Amniotic stem cell (primary cell): ENCODE data around the gene FANCI.

Source experiments
- DNase-seq: peaks from one replicate; lab custom pipeline; 2025; lab: John Stamatoyannopoulos, UW

Gene FANCI

DNA sequence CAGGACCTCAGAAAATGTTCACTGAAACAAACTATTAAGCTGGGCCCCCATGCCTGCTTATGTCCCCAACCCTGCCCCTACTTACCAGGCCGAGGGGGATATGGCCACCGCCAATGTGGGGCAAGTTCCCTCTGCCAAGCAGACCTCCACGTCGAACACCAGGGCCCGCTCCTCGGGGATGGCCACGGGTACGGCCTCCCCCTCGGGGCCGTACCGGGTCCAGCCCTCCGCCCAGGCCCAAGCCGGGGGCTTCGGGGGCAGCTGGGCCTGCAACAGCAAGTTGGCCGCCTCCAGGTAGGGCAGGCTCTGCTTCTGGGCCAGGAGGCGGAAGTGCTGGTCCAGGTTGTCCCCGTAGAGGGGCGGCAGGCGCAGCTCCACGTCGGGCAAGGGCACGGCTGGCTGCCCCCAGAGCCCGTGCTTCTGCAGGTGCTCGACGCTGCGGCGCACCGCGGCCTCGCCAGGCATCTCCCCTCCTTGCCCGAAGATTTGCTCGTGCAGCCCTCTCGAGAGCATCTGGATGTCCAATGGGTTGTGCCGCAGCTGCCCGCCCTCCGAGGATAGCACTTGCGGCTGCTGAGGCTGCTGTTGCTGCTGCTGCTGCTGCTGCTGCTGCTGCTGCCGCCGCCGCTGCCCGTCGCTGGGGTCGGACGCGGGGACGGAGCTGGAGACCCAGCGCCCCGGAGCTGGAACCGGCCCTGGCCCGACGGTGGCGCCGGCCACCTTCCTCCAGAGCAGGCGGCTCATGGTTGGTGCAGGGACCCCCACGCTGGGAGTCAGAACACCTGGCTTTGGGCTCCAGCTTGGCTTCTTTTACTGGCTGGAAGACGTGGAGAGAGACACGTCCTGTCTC lies 89.5 kb downstream of the FANCI start:
- no peak for DNase-seq

DNA sequence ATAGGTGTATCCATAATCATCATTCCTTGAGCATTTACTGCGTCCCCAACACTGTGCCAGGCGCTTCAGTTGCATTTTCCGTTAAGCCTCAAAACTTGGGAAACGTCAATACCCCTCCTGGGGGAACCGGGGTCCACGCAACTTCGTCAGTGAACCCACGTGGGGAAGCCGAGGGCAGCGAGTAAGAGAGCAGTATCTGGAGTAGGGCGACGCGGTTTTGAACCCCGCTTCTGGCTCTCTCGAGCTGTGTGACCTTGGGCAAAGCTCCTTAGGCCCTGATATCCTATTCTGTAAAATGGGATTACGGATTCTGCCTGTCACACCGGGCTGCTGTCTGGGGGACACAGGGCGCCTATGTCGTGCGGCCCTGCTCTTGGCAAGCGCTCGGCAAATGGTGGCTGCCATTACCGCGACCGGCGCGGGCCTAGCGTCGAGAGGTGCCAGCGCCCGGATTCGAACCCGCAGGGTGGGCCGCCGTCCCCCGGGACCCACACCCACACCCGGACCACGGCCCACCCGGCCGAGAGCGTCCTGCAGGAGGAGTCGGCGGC lies 90.3 kb downstream of the FANCI start:
- no peak for DNase-seq

GRCh38 chr15:89334510-89335297 lies 90.9 kb downstream of the FANCI start, which contains the start of gene POLG:
Gene POLG, minus strand, starts transcription at chr15:89334824. Its CDS starts 1,070 bp downstream, at chr15:89333754.
- DNase-seq = peak; percentile 99

GRCh38 chr15:89335298-89336041 lies 91.7 kb downstream of the FANCI start:
- DNase-seq = no peak

GRCh38 chr15:89338036-89338435 lies 94.3 kb downstream of the FANCI start:
- no peak for DNase-seq

DNA sequence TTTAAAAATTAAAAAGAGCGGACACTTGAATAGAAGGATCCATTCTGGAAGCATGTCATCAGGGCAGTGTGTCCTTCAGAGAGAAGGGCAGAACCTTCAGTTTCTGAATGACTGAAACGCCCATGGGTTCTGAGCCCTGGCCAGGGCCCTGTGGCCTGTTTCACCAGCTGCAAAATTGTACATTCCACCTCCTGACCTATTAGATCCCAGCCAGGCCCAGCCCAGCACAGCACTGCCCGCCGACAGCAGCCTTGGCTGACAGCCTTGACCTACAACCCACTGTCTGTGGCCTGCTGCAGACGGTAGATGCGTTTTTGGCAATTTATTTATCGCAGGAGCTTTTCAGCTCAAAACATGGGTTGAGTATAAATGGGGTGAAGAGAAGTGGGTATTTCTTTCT lies 96.8 kb downstream of the FANCI start:
- no peak for DNase-seq

DNA sequence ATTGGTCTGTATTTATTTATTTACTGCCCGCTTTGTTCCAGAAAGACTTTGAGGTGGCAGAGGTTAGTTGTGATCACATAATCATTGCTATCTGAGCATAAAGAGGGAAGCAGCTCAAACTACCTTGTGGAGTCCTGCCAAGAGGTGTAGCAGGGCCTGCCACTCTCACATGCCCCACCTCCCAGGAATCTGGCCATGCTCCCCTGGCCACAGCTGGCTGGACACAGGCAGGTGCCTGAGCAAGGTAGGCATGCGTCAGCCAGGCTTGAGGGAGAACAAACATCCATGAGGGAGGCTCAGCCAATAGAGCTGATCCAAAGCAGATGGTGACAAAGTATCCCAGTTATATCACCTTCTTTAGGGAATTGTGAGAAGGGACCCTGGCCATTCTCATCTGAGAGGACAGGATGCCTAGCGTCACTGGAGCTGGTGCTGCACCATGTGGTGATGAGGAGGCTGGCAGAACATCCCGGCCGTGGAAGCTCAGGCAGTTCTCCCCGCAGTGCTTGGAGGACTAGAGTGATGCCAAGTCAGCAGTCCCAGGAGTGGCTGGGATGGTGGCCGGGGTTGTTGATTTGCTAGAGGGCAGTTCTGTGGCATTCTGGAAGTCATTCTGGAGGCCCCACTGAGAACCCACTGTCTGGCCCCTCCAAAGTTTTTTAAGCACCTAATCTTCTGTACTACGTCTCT lies 97.7 kb downstream of the FANCI start:
- DNase-seq = no peak

DNA sequence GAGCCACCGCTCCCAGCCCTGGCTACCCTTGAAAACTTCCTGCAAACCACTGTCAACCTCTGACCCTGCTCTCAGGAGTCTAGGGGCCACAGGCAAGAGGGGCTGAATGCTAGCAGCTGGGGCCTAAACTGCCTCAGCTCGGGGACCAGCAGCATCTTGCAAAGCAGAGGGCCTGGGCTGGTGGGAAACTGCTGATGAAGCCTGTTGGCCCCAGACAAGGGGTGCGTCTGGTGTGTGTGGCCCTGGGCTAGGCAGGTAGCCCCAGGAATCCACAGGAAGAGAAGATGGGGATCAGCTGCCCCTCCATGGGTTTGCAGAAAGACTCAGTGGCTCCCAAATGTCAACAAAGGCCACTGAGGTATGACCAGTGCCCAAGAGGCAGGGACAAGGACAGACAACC lies 99.1 kb downstream of the FANCI start:
- DNase-seq = no peak

GRCh38 chr15:89345248-89345647 lies 101.5 kb downstream of the FANCI start:
- DNase-seq = no peak

- no peak for DNase-seq
Observed at GRCh38 chr15:89346516-89347231, 102.9 kb downstream of the FANCI start.

- no peak for DNase-seq
Observed at GRCh38 chr15:89349206-89349558, 105.4 kb downstream of the FANCI start.

GRCh38 chr15:89352476-89352875 lies 108.7 kb downstream of the FANCI start:
- no peak for DNase-seq

GRCh38 chr15:89353991-89354390 lies 110.2 kb downstream of the FANCI start:
- DNase-seq = no peak

GRCh38 chr15:89356634-89357298 lies 113.0 kb downstream of the FANCI start:
- no peak for DNase-seq

GRCh38 chr15:89358435-89358754 lies 114.6 kb downstream of the FANCI start:
- DNase-seq = no peak

GRCh38 chr15:89358755-89359439 lies 115.1 kb downstream of the FANCI start:
- peak; percentile 11 for DNase-seq

GRCh38 chr15:89359471-89360293 lies 115.9 kb downstream of the FANCI start:
- DNase-seq = no peak

- DNase-seq = no peak
Observed at GRCh38 chr15:89360294-89360971, 116.7 kb downstream of the FANCI start.
